Muscle layer of duodenum (tissue), 2 donors: ENCODE results near the gene EFCC1.

ENCODE experiments used
- H3K27ac ChIP-seq: one replicate; pipeline ENCODE4 v1.7.0; 2013; ENCODE audit warnings: mild to moderate bottlenecking, low read length
- H3K27me3 ChIP-seq: one replicate; pipeline ENCODE4 v1.7.0; 2013; ENCODE audit warnings: low read depth, mild to moderate bottlenecking, control low read depth, low read length
- H3K36me3 ChIP-seq, 2 donors: one replicate each; pipeline ENCODE4 v1.7.0; 2013; ENCODE audit warnings: low read length in 2 of 2, control low read depth in 1 of 2, mild to moderate bottlenecking in 1 of 2; ENCODE audit not compliant: insufficient read depth in 2 of 2, control insufficient read depth in 1 of 2
- H3K4me1 ChIP-seq, 2 donors: one replicate each; pipeline ENCODE4 v1.7.0; 2013; ENCODE audit warnings: low read length in 2 of 2, mild to moderate bottlenecking in 2 of 2, control low read depth in 1 of 2, moderate library complexity in 1 of 2; ENCODE audit not compliant: insufficient read depth in 2 of 2, control insufficient read depth in 1 of 2
- H3K4me3 ChIP-seq, 2 donors: one replicate each; pipeline ENCODE4 v1.7.0; 2013; ENCODE audit warnings: low read length in 2 of 2, low read depth in 1 of 2, mild to moderate bottlenecking in 1 of 2
- H3K9me3 ChIP-seq, 2 donors: one replicate each; pipeline ENCODE4 v1.7.0; 2013; ENCODE audit warnings: low read length in 2 of 2, control low read depth in 1 of 2, mild to moderate bottlenecking in 1 of 2; ENCODE audit not compliant: control insufficient read depth in 1 of 2
- donor health status: healthy.

EFCC1 gene

GRCh38 chr3:129001101-129001805 is at the start of gene EFCC1:
Gene EFCC1, plus strand, starts transcription at chr3:129001304. Its CDS starts 325 bp downstream, at chr3:129001629.
- H3K4me3 ChIP-seq, result peak within 1 kb of the TSS; percentile 34 to 83
- H3K27ac ChIP-seq, result no peak within 1 kb of the TSS
- no peaks in the 10 kb centered on the region for H3K9me3 ChIP-seq
- H3K4me1 ChIP-seq, result peaks cover 9 to 34% of the 10 kb centered on the region in 2 donors
- peaks cover 13% of the 10 kb centered on the region for H3K27me3 ChIP-seq
- H3K36me3 ChIP-seq, result no peaks in the 10 kb centered on the region

DNA sequence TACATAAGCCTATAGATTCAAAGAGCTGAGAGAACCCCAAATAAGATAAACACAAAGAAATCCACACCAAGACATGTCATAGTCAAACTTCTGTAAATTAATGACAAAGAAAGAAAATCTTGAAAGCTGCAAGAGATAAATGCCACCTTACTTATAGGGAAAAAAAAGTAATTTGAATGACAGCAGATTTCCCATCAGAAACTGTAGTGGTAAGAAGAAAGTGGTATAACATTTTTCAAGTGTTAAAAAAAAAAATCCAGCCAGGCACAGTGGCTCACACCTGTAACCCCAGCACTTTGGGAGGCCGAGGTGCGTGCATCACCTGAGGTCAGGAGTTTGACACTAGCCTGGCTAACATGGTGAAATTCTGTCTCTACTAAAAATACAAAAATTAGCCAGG is 44.7 kb upstream of the EFCC1 start:
- peaks cover 0 to 5% of the 10 kb centered on the region in 2 donors for H3K9me3 ChIP-seq
- no peaks in the 10 kb centered on the region for H3K36me3 ChIP-seq
- no peak overlapping the region for H3K4me3 ChIP-seq
- H3K27me3 ChIP-seq, result no peaks in the 10 kb centered on the region
- no peak overlapping the region for H3K27ac ChIP-seq
- no peaks in the 10 kb centered on the region for H3K4me1 ChIP-seq

- Histone ChIP-seq H3K36me3 (no peaks in the 10 kb centered on the region), H3K9me3 (no peaks in the 10 kb centered on the region), H3K4me3 (no peak overlapping the region), H3K4me1 (no peaks in the 10 kb centered on the region), H3K27ac (no peak overlapping the region), H3K27me3 (no peaks in the 10 kb centered on the region)
Measured at GRCh38 chr3:128965280-128965679, 35.8 kb upstream of the EFCC1 start.

DNA sequence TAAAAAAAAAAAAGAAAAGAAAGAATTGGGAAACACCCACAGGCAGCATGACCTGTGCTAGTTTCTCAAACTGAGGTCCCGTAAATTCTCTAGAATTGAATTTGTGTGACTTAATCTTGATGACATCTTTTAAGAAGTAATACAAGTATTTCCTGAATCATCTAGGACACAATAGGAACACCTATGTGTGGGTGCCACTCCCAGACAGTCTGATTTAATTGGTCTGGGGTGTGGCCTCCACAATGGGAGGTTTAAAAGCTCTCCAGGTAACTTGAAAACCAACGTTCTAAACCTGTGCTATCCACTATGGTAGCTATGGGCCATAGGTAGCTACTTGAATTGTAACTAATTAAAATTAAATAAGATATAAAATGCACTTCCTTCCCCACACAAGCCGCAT is 35.3 kb upstream of the EFCC1 start:
- Histone ChIP-seq H3K36me3 (no peaks in the 10 kb centered on the region), H3K27ac (no peak overlapping the region), H3K9me3 (no peaks in the 10 kb centered on the region), H3K4me3 (no peak overlapping the region), H3K4me1 (no peaks in the 10 kb centered on the region), H3K27me3 (no peaks in the 10 kb centered on the region)

DNA sequence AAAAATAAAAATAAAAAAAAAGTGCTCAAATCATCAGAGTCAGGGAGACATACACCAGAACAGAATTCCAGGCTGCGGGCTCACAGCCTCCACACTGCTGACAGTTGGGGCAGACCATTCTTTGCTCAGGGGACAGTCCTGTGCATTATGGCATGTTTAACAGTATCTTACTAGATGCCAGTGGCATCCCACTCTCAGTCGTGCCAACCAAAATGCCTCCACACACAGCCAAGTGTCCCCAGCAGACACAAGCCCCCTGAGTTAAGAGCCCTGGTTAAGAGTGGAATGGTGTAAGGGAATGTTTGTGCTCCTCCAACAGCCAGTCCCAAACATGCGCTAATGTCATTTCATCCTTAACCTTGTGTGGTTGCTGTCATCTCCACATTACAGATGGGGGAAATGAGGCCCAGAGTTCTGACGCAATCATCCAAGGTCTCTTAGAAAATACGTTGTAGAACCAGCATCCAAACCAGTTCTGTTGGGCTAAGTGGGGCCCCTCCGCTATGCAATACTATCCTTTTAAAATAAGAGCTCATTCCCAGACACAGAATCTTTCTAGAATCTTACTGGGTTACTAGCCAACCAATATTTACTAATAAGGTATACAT is 33.3 kb upstream of the EFCC1 start:
- H3K9me3 ChIP-seq, result no peaks in the 10 kb centered on the region
- no peak overlapping the region for H3K27ac ChIP-seq
- H3K27me3 ChIP-seq, result no peaks in the 10 kb centered on the region
- peaks cover 0 to 7% of the 10 kb centered on the region in 2 donors for H3K4me1 ChIP-seq
- H3K4me3 ChIP-seq, result no peak overlapping the region
- no peaks in the 10 kb centered on the region for H3K36me3 ChIP-seq

DNA sequence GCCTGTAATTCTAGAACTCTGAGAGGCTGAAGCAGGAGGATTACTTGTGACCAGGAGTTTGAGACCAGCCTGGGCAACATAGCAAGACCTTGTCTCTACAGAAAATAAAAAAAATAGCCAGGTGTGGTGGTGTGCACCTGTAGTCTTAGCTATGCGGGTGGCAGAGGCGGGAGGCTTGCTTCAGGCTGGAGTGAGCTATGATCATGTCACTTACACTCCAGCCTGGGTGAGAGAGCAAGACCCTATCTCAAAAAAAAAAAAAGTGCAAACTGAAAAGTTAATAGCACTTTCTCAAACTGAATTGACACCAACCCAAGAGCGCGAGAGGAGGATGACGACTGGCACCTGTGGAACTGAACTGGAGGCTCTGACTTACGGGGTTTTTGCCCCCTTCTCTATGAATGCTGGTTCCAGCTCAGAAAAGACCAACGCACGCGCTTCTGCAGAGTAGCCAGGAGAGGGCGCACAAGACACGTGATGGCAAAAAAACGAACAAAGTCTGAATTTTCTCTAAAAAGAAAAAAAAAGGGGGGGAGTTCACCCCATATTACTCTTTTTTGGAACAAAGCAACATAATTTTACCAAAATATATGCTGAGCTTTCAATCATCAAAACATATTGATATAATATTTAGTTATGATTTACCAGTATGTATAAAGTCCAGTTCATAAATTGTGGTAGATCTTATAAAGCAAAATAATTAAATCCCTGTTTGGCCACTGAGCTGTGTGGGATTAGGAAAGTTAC is 30.9 kb upstream of the EFCC1 start:
- Histone ChIP-seq H3K4me1 (peaks cover 0 to 16% of the 10 kb centered on the region in 2 donors), H3K27ac (peak overlapping the region; percentile 28), H3K27me3 (no peaks in the 10 kb centered on the region), H3K36me3 (no peaks in the 10 kb centered on the region), H3K4me3 (no peak overlapping the region), H3K9me3 (no peaks in the 10 kb centered on the region)

DNA sequence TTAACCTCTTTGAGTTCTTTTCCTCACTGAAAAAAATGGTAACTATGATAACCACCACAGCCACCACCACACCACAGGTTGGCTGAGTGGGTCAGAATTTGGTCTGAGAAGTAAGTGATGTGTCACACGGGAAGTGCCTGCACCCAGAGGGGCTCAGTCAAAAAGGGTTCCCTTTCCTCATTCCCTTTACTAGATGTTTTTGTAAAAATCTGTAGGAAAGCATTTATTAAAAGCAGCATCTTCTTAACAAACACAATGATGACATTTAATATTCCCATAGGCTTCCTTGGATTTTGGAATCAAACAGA is 30.4 kb upstream of the EFCC1 start:
- H3K27ac ChIP-seq, result peak overlapping the region; percentile 28
- no peak overlapping the region for H3K4me3 ChIP-seq
- H3K36me3 ChIP-seq, result no peaks in the 10 kb centered on the region
- peaks cover 0 to 16% of the 10 kb centered on the region in 2 donors for H3K4me1 ChIP-seq
- H3K27me3 ChIP-seq, result no peaks in the 10 kb centered on the region
- no peaks in the 10 kb centered on the region for H3K9me3 ChIP-seq

DNA sequence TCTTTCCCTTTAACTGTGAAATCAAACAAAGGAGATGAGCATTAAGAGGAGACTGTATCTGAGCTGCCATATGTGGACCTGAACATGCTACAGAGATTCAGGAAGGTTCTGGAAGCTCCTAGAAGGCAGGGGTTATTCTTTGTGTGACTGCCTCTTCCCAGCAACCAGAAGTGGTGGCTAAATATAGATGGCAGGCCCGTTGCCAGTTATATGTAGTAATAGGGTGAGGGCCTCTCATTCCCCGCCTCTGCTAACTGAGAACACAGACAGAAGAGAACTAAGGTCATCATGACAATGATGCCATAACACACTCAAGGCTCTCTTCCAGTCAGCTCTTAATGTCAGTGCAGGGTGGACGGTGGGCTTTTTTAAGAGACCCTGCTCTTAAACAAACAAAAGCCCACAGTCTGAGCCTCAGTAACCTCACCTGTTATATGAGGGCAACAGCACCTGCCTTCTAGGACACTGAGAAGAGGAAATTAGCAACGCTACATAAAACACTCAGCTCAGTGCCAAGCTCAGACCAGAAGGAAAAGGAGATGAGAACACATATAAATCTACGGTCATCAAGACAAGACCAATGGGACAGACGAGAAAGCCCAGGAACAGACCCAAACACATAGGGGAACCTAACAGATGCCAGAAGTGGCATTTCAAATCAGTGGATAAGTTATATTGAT is 29.5 kb upstream of the EFCC1 start:
- Histone ChIP-seq H3K27ac (peak overlapping the region; percentile 28), H3K36me3 (no peaks in the 10 kb centered on the region), H3K4me3 (no peak overlapping the region), H3K27me3 (no peaks in the 10 kb centered on the region), H3K4me1 (peaks cover 0 to 16% of the 10 kb centered on the region in 2 donors), H3K9me3 (no peaks in the 10 kb centered on the region)

DNA sequence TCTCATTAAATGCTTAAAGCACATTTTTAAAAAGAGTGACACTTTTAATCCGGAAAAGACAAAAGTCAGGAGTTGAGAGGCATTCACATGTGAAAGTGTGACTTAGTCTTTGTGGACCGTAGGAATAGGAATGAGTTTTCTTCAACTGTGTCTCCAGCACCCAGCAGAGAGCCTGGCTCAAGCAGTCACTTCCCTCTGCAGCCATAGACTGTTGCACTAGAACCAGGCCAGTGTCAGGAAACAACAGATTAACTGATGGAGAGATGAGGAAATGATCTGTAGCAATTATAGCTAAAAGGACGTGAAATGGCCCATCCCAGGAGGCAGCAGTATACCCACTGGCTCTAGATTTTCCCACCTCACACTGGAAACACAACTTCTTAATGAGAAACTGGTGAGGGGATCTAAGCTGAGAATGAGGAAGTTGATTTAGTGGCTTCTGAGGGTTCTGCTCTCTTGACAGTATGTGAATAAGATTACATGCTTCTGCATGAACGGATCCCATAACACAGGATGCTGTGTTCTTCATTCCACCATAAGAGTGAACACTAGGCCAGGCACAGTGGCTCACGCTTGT is 27.0 kb upstream of the EFCC1 start:
- Histone ChIP-seq H3K27ac (no peak overlapping the region), H3K9me3 (no peaks in the 10 kb centered on the region), H3K4me1 (peaks cover 0 to 16% of the 10 kb centered on the region in 2 donors), H3K4me3 (no peak overlapping the region), H3K36me3 (no peaks in the 10 kb centered on the region), H3K27me3 (no peaks in the 10 kb centered on the region)

- Histone ChIP-seq H3K4me3 (no peak overlapping the region), H3K27me3 (no peaks in the 10 kb centered on the region), H3K36me3 (no peaks in the 10 kb centered on the region), H3K9me3 (no peaks in the 10 kb centered on the region), H3K27ac (no peak overlapping the region), H3K4me1 (peaks cover 0 to 16% of the 10 kb centered on the region in 2 donors)
Measured at GRCh38 chr3:128975276-128975675, 25.8 kb upstream of the EFCC1 start.
